CD8-positive, alpha-beta memory T cell (primary cell): ENCODE measurements around the gene RAB11FIP4. TPM values are rescaled to one million over a fixed set of nuclear protein-coding genes. Genes with fewer than 3 reads are reported as not detected.
A peak's percentile ranks its signal among the peaks of the same experiment; 100 is the strongest.
"Not testable (repeated sequence)": the region's sequence is repeated elsewhere in the genome, so short reads cannot be mapped to it uniquely, and the experiment has no call there.

ENCODE experiments used
- CTCF ChIA-PET: fragments of 350-600 bp; sonication (Branson Sonifier 250); formaldehyde crosslinking; loops from one replicate; lab custom pipeline; 2021; ENCODE audit warnings: antibody characterized with exemption; lab: Charles Lee
- POLR2A ChIA-PET: fragments of 350-600 bp; sonication (Branson Sonifier 250); formaldehyde crosslinking; loops from one replicate; lab custom pipeline; 2021; ENCODE audit warnings: antibody characterized with exemption; lab: Charles Lee
- DNase-seq, 5 donors: peaks; one replicate each; pipeline versions ENCODE4 v3.0.0 to v3.0.0-alpha.2; 2020 to 2022; ENCODE audit warnings: mixed read lengths in 1 of 5
- H3K27ac ChIP-seq: one replicate; pipeline ENCODE4 v1.7.0; 2013; ENCODE audit warnings: low read depth, mild to moderate bottlenecking, low read length, moderate library complexity
- H3K27me3 ChIP-seq: 2 replicates; pipeline ENCODE4 v1.7.0; 2013; ENCODE audit warnings: low read length, mild to moderate bottlenecking; ENCODE audit not compliant: insufficient read depth, poor library complexity, severe bottlenecking
- H3K36me3 ChIP-seq: 2 replicates; pipeline ENCODE4 v1.7.0; 2013; ENCODE audit warnings: mild to moderate bottlenecking, low read length, moderate library complexity; ENCODE audit not compliant: insufficient read depth
- H3K4me1 ChIP-seq: 2 replicates; pipeline ENCODE4 v1.7.0; 2013; ENCODE audit warnings: mild to moderate bottlenecking, low read length, moderate library complexity; ENCODE audit not compliant: insufficient read depth
- H3K4me3 ChIP-seq: 2 replicates; pipeline ENCODE4 v1.7.0; 2013; ENCODE audit warnings: mild to moderate bottlenecking, low read length
- H3K9me3 ChIP-seq: 2 replicates; pipeline ENCODE4 v1.7.0; 2013; ENCODE audit warnings: mild to moderate bottlenecking, low read length
- H3K27ac Mint-ChIP-seq, 8 donors: one replicate each; pipeline ENCODE4 v1.8.0; 2020 to 2021; ENCODE audit warnings: mixed read lengths in 8 of 8, mild to moderate bottlenecking in 6 of 8, inconsistent platforms in 3 of 8, moderate library complexity in 3 of 8
- H3K27me3 Mint-ChIP-seq, 2 donors: one replicate each; pipeline ENCODE4 v1.8.0; 2020 to 2021; ENCODE audit warnings: mixed read lengths in 2 of 2, mild to moderate bottlenecking in 1 of 2, moderate library complexity in 1 of 2
- H3K36me3 Mint-ChIP-seq, 3 donors: one replicate each; pipeline ENCODE4 v1.8.0; 2020 to 2021; ENCODE audit warnings: mixed read lengths in 3 of 3, inconsistent platforms in 1 of 3, mild to moderate bottlenecking in 1 of 3
- H3K4me1 Mint-ChIP-seq, 3 donors: one replicate each; pipeline ENCODE4 v1.8.0; 2020 to 2021; ENCODE audit warnings: mixed read lengths in 3 of 3, inconsistent platforms in 1 of 3, mild to moderate bottlenecking in 1 of 3
- H3K4me3 Mint-ChIP-seq, 7 donors: one replicate each; pipeline ENCODE4 v1.8.0; 2020 to 2021; ENCODE audit warnings: mixed read lengths in 7 of 7, mild to moderate bottlenecking in 6 of 7, moderate library complexity in 4 of 7, inconsistent platforms in 2 of 7
- H3K9me3 Mint-ChIP-seq, 5 donors: one replicate each; pipeline ENCODE4 v1.8.0; 2020 to 2022; ENCODE audit warnings: mixed read lengths in 5 of 5, mild to moderate bottlenecking in 3 of 5, moderate library complexity in 2 of 5, inconsistent platforms in 1 of 5
- polyA plus RNA-seq: library from polyadenylated mRNA; unstranded; fragments of 300-500 nt; fragmentation: Illumina TruSeq; gene quantifications from one replicate; pipeline ENCODE4 v1.2.3, GENCODE V29; 2021
- total RNA-seq, 2 experiments: library from RNA; stranded (reverse); gene quantifications; one replicate each; pipeline ENCODE4 v1.2.3, GENCODE V29; 2021

RAB11FIP4 gene
- total and polyA plus RNA-seq, 3 experiments from 2014 or later, result 15.1 to 26.8 (median 17.4) TPM

- no peak overlapping the region for H3K27ac Mint-ChIP-seq
- H3K36me3 ChIP-seq, result no peaks in the 10 kb centered on the region
- DNase-seq, result no peak
- H3K4me1 ChIP-seq, result no peaks in the 10 kb centered on the region
- no peak overlapping the region for H3K4me3 Mint-ChIP-seq
- H3K27ac ChIP-seq, result no peak overlapping the region
- H3K27me3 Mint-ChIP-seq, result no peaks in the 10 kb centered on the region
- ChIA-PET POLR2A (no interaction called here), CTCF (no interaction called here)
- no peak overlapping the region for H3K4me3 ChIP-seq
- H3K4me1 Mint-ChIP-seq, result no peaks in the 10 kb centered on the region
- no peaks in the 10 kb centered on the region for H3K9me3 Mint-ChIP-seq
- H3K36me3 Mint-ChIP-seq, result peaks cover 0 to 17% (median 16%) of the 10 kb centered on the region in 3 donors
- no peaks in the 10 kb centered on the region for H3K27me3 ChIP-seq
- H3K9me3 ChIP-seq, result no peaks in the 10 kb centered on the region
These were observed 11.8 kb upstream of the RAB11FIP4 start for GRCh38 chr17:31379597-31380205.

- CTCF ChIA-PET, result no interaction called here
- no peaks in the 10 kb centered on the region for H3K9me3 Mint-ChIP-seq
- no peak overlapping the region for H3K4me3 Mint-ChIP-seq
- Histone ChIP-seq H3K9me3 (no peaks in the 10 kb centered on the region), H3K36me3 (no peaks in the 10 kb centered on the region), H3K27ac (no peak overlapping the region), H3K27me3 (no peaks in the 10 kb centered on the region), H3K4me3 (no peak overlapping the region), H3K4me1 (no peaks in the 10 kb centered on the region)
- DNase-seq, result no peak
- H3K36me3 Mint-ChIP-seq, result peaks cover 0 to 12% (median 9%) of the 10 kb centered on the region in 3 donors
- no peak overlapping the region for H3K27ac Mint-ChIP-seq
- POLR2A ChIA-PET, result no interaction called here
- no peaks in the 10 kb centered on the region for H3K4me1 Mint-ChIP-seq
- H3K27me3 Mint-ChIP-seq, result no peaks in the 10 kb centered on the region
These were observed 10.3 kb upstream of the RAB11FIP4 start for GRCh38 chr17:31381165-31381668.

- H3K4me1 ChIP-seq, H3K9me3 ChIP-seq, H3K9me3 Mint-ChIP-seq, H3K36me3 Mint-ChIP-seq, H3K27ac Mint-ChIP-seq, H3K4me1 Mint-ChIP-seq, H3K27me3 Mint-ChIP-seq, POLR2A ChIA-PET, H3K4me3 ChIP-seq, H3K27me3 ChIP-seq, H3K36me3 ChIP-seq, H3K27ac ChIP-seq, H3K4me3 Mint-ChIP-seq, DNase-seq, CTCF ChIA-PET: not testable (repeated sequence)
These were observed 8.7 kb upstream of the RAB11FIP4 start for GRCh38 chr17:31382668-31383275.

- H3K4me3 Mint-ChIP-seq, H3K4me1 ChIP-seq, H3K9me3 ChIP-seq, H3K27ac Mint-ChIP-seq, H3K27ac ChIP-seq, H3K4me1 Mint-ChIP-seq, H3K4me3 ChIP-seq, H3K27me3 ChIP-seq, H3K36me3 Mint-ChIP-seq, DNase-seq, H3K27me3 Mint-ChIP-seq, H3K9me3 Mint-ChIP-seq, CTCF ChIA-PET, H3K36me3 ChIP-seq, POLR2A ChIA-PET: not testable (repeated sequence)
These were observed 8.0 kb upstream of the RAB11FIP4 start for GRCh38 chr17:31383488-31383887.

GRCh38 chr17:31385428-31386285 lies 5.8 kb upstream of the RAB11FIP4 start:
- Histone ChIP-seq H3K27me3 (peaks cover 5% of the 10 kb centered on the region), H3K4me1 (no peaks in the 10 kb centered on the region), H3K4me3 (no peak overlapping the region), H3K27ac (no peak overlapping the region), H3K9me3 (no peaks in the 10 kb centered on the region), H3K36me3 (no peaks in the 10 kb centered on the region)
- CTCF ChIA-PET, result no interaction called here
- H3K4me3 Mint-ChIP-seq, result no peak overlapping the region
- POLR2A ChIA-PET, result no interaction called here
- H3K27ac Mint-ChIP-seq, result peak overlapping the region in 2 of 8 donors; percentile 54
- no peak for DNase-seq
- H3K9me3 Mint-ChIP-seq, result no peaks in the 10 kb centered on the region
- H3K36me3 Mint-ChIP-seq, result no peaks in the 10 kb centered on the region
- H3K4me1 Mint-ChIP-seq, result peaks cover 0 to 5% (median 4%) of the 10 kb centered on the region in 3 donors
- H3K27me3 Mint-ChIP-seq, result peaks cover 11 to 13% of the 10 kb centered on the region in 2 donors

GRCh38 chr17:31386542-31387075 lies 4.9 kb upstream of the RAB11FIP4 start:
- Mint-ChIP-seq H3K36me3 (no peaks in the 10 kb centered on the region), H3K9me3 (no peaks in the 10 kb centered on the region), H3K27ac (peak overlapping the region in 1 of 8 donors; percentile 33), H3K27me3 (peaks cover 13 to 15% of the 10 kb centered on the region in 2 donors), H3K4me1 (peaks cover 0 to 5% (median 4%) of the 10 kb centered on the region in 3 donors), H3K4me3 (no peak overlapping the region)
- Histone ChIP-seq H3K4me1 (no peaks in the 10 kb centered on the region), H3K27me3 (peaks cover 8% of the 10 kb centered on the region), H3K4me3 (no peak overlapping the region), H3K27ac (no peak overlapping the region), H3K9me3 (no peaks in the 10 kb centered on the region), H3K36me3 (no peaks in the 10 kb centered on the region)
- POLR2A ChIA-PET, result no interaction called here
- no peak for DNase-seq
- CTCF ChIA-PET, result no interaction called here

GRCh38 chr17:31387438-31387837 lies 4.0 kb upstream of the RAB11FIP4 start:
- H3K36me3 ChIP-seq, result no peaks in the 10 kb centered on the region
- H3K27ac Mint-ChIP-seq, result peak overlapping the region in 1 of 8 donors; percentile 50
- H3K27me3 ChIP-seq, result peaks cover 12% of the 10 kb centered on the region
- no peak overlapping the region for H3K4me3 Mint-ChIP-seq
- no peak overlapping the region for H3K4me3 ChIP-seq
- no peak for DNase-seq
- peaks cover 17 to 18% of the 10 kb centered on the region in 2 donors for H3K27me3 Mint-ChIP-seq
- H3K36me3 Mint-ChIP-seq, result no peaks in the 10 kb centered on the region
- H3K4me1 ChIP-seq, result no peaks in the 10 kb centered on the region
- no peaks in the 10 kb centered on the region for H3K9me3 ChIP-seq
- POLR2A ChIA-PET, result no interaction called here
- no peaks in the 10 kb centered on the region for H3K9me3 Mint-ChIP-seq
- CTCF ChIA-PET, result no interaction called here
- H3K4me1 Mint-ChIP-seq, result peaks cover 0 to 9% (median 4%) of the 10 kb centered on the region in 3 donors
- no peak overlapping the region for H3K27ac ChIP-seq
